A549 (cell line): ENCODE measurements around the gene ODC1.

ENCODE experiments used
- FOSL2 ChIP-seq, 2 experiments: fragments of 450-650 bp in 1 of 2; fragments of >200 bp in 1 of 2; sonication (Bioruptor Twin) in 1 of 2; formaldehyde crosslinking; IDR thresholded peaks; 2 replicates each; pipeline versions ENCODE4 v1.5.0 to v1.6.1; 2016 to 2020; ENCODE audit warnings: mild to moderate bottlenecking in 1 of 2, moderate library complexity in 1 of 2
- GATA3 ChIP-seq: IDR thresholded peaks from 2 replicates; pipeline ENCODE4 v1.6.1; 2012; ENCODE audit warnings: borderline replicate concordance
- MYC ChIP-seq: IDR thresholded peaks from 2 replicates; pipeline ENCODE4 v1.6.1; 2012; ENCODE audit warnings: mild to moderate bottlenecking, inconsistent platforms, low read length, improper control_type of control experiment, borderline replicate concordance
- PBX3 ChIP-seq: IDR thresholded peaks from 2 replicates; pipeline ENCODE4 v1.6.1; 2012
- POLR2A ChIP-seq: IDR thresholded peaks from 2 replicates; pipeline ENCODE4 v1.6.1; 2012; ENCODE audit warnings: mild to moderate bottlenecking, low read length
- RAD21 ChIP-seq, 2 experiments: fragments of >200 bp in 1 of 2; sonication (Bioruptor Twin) in 1 of 2; formaldehyde crosslinking in 1 of 2; IDR thresholded peaks in 1 of 2; conservative IDR thresholded peaks in 1 of 2; 2 replicates in 1 of 2; 3 replicates in 1 of 2; pipeline ENCODE4 v1.6.1; 2012 to 2018; ENCODE audit warnings: inconsistent platforms in 1 of 2
- RFX5 ChIP-seq: fragments of 450-650 bp; IDR thresholded peaks from 2 replicates; pipeline ENCODE4 v1.7.1; 2014; ENCODE audit warnings: antibody characterized with exemption, mild to moderate bottlenecking, moderate library complexity
- SMC3 ChIP-seq: fragments of >200 bp; sonication (Bioruptor Twin); formaldehyde crosslinking; IDR thresholded peaks from 3 replicates; pipeline ENCODE4 v1.6.1; 2018; ENCODE audit warnings: inconsistent platforms
- USF2 ChIP-seq: fragments of 450-650 bp; IDR thresholded peaks from 2 replicates; pipeline ENCODE4 v1.6.1; 2014; ENCODE audit warnings: antibody characterized with exemption
- TF ChIP-seq, protein P1 (sequence below): fragments of >200 bp; sonication (Bioruptor Twin); formaldehyde crosslinking; IDR thresholded peaks from 3 replicates; pipeline ENCODE4 v1.5.1; 2016

- TF ChIP-seq RAD21 (conservative IDR thresholded peaks at IDR 0.05 in 1 of 2, IDR thresholded peaks at IDR 0.05 in 1 of 2) = no peak
- no peak for TF ChIP-seq FOSL2 (IDR thresholded peaks at IDR 0.05)
- TF ChIP-seq FOSL2 (CRISPR knock-in tag; IDR thresholded peaks at IDR 0.05) = no peak
- TF ChIP-seq USF2 = no peak
- TF ChIP-seq, protein P1, sequence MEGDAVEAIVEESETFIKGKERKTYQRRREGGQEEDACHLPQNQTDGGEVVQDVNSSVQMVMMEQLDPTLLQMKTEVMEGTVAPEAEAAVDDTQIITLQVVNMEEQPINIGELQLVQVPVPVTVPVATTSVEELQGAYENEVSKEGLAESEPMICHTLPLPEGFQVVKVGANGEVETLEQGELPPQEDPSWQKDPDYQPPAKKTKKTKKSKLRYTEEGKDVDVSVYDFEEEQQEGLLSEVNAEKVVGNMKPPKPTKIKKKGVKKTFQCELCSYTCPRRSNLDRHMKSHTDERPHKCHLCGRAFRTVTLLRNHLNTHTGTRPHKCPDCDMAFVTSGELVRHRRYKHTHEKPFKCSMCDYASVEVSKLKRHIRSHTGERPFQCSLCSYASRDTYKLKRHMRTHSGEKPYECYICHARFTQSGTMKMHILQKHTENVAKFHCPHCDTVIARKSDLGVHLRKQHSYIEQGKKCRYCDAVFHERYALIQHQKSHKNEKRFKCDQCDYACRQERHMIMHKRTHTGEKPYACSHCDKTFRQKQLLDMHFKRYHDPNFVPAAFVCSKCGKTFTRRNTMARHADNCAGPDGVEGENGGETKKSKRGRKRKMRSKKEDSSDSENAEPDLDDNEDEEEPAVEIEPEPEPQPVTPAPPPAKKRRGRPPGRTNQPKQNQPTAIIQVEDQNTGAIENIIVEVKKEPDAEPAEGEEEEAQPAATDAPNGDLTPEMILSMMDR = no peak
- no peak for TF ChIP-seq POLR2A
- no peak for TF ChIP-seq SMC3
- TF ChIP-seq MYC = no peak
- TF ChIP-seq PBX3 = no peak
- TF ChIP-seq GATA3 = no peak
- no peak for TF ChIP-seq RFX5
Observed at GRCh38 chr2:10439971-10440370, 8.2 kb downstream of the ODC1 start.
